HG03439 (cell line): ENCODE results near the gene PLEKHM2.

ENCODE experiments used
- ATAC-seq: cut with Tn5 transposase; IDR thresholded peaks from one replicate; pipeline ENCODE4 v1.9.1; 2021; ENCODE audit warnings: mild to moderate bottlenecking, moderate library complexity; ENCODE audit not compliant: unreplicated experiment

The PLEKHM2 gene

GRCh38 chr1:15701784-15702183 is 17.7 kb downstream of the PLEKHM2 start:
- no peak for ATAC-seq

- ATAC-seq: no peak
These were observed 18.8 kb downstream of the PLEKHM2 start for GRCh38 chr1:15702722-15703550.

- no peak for ATAC-seq
These were observed 19.4 kb downstream of the PLEKHM2 start for GRCh38 chr1:15703562-15703961.

- no peak for ATAC-seq
These were observed 20.5 kb downstream of the PLEKHM2 start for GRCh38 chr1:15704526-15705183.

GRCh38 chr1:15705184-15705566 is 21.1 kb downstream of the PLEKHM2 start:
- ATAC-seq: no peak

- no peak for ATAC-seq
These were observed 22.6 kb downstream of the PLEKHM2 start for GRCh38 chr1:15706751-15707150.

GRCh38 chr1:15707239-15707925 is 23.3 kb downstream of the PLEKHM2 start:
- ATAC-seq: no peak

GRCh38 chr1:15708486-15709137 is 24.5 kb downstream of the PLEKHM2 start:
- no peak for ATAC-seq

- ATAC-seq: no peak
These were observed 25.1 kb downstream of the PLEKHM2 start for GRCh38 chr1:15709226-15709625.

- no peak for ATAC-seq
These were observed 28.0 kb downstream of the PLEKHM2 start for GRCh38 chr1:15712168-15712567.

- ATAC-seq: no peak
These were observed 30.5 kb downstream of the PLEKHM2 start for GRCh38 chr1:15714406-15715136.

GRCh38 chr1:15717418-15718125 is 33.5 kb downstream of the PLEKHM2 start:
- no peak for ATAC-seq

- no peak for ATAC-seq
These were observed 34.1 kb downstream of the PLEKHM2 start for GRCh38 chr1:15718199-15718601.

GRCh38 chr1:15719381-15720120 is 35.4 kb downstream of the PLEKHM2 start:
- ATAC-seq: no peak

GRCh38 chr1:15720861-15721260 is 36.7 kb downstream of the PLEKHM2 start:
- no peak for ATAC-seq

GRCh38 chr1:15722411-15722810 is 38.3 kb downstream of the PLEKHM2 start:
- ATAC-seq: no peak

- no peak for ATAC-seq
These were observed 38.9 kb downstream of the PLEKHM2 start for GRCh38 chr1:15722836-15723532.

- no peak for ATAC-seq
These were observed 39.6 kb downstream of the PLEKHM2 start for GRCh38 chr1:15723631-15724246.
